ENCODE measurements around the gene TOB1. TPM values are rescaled to one million over a fixed set of nuclear protein-coding genes. Genes with fewer than 3 reads are reported as not detected.

Gene TOB1
- total RNA-seq, 2 experiments from 2014 or later, result 34.4 to 40.5 TPM

DNA sequence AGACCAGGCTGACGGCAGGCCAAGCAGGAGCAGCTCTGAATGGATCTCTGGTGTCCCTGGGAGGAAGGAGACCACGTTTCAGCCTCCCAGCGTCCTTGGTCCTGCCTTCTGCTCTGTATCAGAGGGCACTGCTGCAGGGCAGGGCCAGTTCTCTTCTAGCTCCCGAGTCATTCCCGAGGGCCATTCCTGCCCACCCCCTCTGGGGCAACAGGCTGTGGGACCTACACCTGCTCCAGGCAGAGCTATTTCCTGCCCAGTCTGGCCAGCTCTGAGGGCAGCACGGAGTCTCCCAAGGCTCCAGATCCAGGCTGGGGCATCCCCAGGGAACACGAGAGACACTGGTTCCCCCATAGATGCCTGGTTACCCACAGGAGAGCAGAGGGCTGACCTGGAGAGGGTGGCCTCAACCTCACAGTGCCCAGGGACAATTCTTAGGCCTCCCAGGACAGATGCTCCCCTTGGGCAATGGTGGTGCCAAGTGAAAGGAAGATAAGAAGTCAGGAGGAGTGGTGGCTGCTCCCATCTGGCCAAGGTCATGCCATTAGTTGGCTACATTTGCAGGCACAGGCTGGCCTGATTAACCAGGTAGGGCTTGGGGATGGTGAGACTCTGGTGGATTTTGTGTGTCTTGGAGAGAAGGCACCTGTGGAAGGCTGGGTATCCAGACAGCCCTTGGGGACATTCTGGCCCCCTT, 28.7 kb downstream of the TOB1 start:
- no peaks in the 10 kb centered on the region for H3K36me3 Mint-ChIP-seq (ENCODE audit: low read depth)
- H3K4me3 Mint-ChIP-seq, result no peak overlapping the region
- H3K9me3 Mint-ChIP-seq, result no peaks in the 10 kb centered on the region
- H3K4me1 Mint-ChIP-seq (ENCODE audit: low read depth), result no peaks in the 10 kb centered on the region
- ChIA-PET POLR2A (no interaction called here), CTCF (no interaction called here)
- H3K27me3 Mint-ChIP-seq, result peaks cover 4% of the 10 kb centered on the region
- intact Hi-C loops (cut with micrococcal nuclease), result no loop called here
- no peak for TF ChIP-seq CTCF (IDR thresholded peaks at IDR 0.05)
- H3K27ac Mint-ChIP-seq, result no peak overlapping the region
- DNase-seq (no peak), ATAC-seq (no peak)

- no peak for TF ChIP-seq CTCF (IDR thresholded peaks at IDR 0.05)
- H3K27me3 Mint-ChIP-seq, result peaks cover 4% of the 10 kb centered on the region
Observed at GRCh38 chr17:50836826-50837225, 29.3 kb downstream of the TOB1 start.

DNA sequence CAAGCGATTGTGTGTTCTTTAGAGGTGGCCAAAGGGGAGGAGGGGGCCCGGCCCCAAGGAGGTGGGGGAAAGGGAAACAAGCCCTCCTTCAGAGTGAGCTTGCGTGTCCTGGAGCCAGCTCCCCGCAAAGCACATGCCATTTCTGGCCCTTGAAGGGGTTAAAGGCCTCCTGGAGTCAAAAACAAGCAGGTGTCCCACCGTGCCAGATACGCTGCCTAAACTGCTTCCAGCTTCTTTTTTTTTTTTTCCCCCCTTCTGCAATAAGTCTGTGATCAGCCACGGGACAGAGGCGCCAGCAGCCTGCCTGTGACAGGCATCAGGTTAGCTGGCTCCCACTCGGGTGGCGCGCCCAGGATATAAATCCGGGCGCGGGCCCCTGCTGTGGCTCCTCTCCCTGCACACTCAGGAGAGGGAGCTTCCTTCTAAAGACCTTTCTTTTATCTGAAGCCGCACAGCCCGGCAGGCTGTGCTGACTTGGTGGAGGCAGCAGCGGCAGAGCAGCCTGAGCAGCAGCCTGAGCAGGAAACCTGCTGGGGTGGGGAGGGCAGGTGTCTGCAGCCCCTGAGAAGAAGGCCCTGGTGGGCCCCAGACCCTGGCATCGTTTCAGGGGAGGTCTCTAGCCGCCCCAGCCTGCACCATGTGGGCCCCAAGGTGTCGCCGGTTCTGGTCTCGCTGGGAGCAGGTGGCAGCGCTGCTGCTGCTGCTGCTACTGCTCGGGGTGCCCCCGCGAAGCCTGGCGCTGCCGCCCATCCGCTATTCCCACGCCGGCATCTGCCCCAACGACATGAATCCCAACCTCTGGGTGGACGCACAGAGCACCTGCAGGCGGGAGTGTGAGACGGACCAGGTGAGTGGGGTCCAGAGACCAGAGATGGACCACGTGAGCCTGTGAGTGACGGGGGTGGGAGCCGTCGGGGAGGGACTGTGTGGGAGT, 30.6 kb downstream of the TOB1 start, which contains the start of gene WFIKKN2:
Gene WFIKKN2 (plus strand): TSS at position 286 of the 934 bp plus-strand sequence. CDS start 352 bp downstream, at position 638.
- ATAC-seq (no peak), DNase-seq (no peak)
- H3K4me3 Mint-ChIP-seq, result no peak within 1 kb of the TSS

More at GRCh38 chr17:50836826-50837225, 29.3 kb downstream of the TOB1 start:
- Mint-ChIP-seq H3K9me3 (no peaks in the 10 kb centered on the region), H3K27ac (no peak overlapping the region), H3K36me3 (ENCODE audit: low read depth) (no peaks in the 10 kb centered on the region), H3K4me1 (ENCODE audit: low read depth) (no peaks in the 10 kb centered on the region), H3K4me3 (no peak overlapping the region)
- ChIA-PET POLR2A (no interaction called here), CTCF (no interaction called here)
- ATAC-seq (no peak), DNase-seq (no peak)
- intact Hi-C loops (cut with micrococcal nuclease), result no loop called here

DNA sequence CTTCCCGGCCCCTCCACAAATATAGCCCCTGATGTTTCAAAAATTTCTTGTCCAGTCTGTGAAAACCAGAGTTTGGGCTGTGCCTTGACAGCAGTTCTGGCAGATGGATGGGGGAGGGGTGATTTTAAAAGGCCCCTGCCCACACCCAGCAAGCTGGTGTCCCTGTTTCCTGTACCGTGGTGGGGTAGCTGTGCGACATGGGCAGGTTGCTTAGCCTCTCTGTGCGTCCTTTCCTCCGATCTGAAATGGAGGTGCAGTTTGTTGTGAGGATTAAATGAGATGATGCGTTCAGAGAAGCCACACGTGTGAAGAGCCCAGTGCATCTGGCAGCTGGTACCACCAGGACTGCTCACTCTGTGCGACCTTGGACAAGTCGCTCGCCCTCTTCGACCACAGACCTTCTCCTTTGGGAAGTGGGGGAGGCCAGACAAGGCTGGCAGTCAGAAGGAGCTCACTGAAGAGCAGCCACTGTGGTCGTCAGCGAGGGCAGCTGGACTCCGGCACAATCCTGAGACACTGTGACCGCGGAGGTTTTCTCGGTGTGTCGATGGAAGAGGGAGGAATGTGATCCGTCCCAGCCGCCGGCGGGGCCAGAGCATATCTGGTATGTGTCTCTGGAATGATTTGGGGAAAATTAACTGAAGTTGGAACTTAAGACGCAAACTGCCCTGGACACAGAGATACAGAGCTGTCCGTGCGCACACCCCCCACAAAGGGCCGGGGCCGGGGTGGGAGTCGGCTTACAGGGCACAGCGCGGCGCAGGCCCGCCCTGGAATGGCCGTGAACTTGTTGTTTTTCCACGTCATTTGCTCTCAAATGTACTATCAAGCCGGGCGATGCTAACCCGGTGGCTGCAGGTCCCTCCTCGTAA, 31.5 kb downstream of the TOB1 start:
- no peak for DNase-seq
- ATAC-seq, result no peak
- intact Hi-C loops (cut with micrococcal nuclease), result no loop called here
- no peak overlapping the region for H3K4me3 Mint-ChIP-seq
- no peaks in the 10 kb centered on the region for H3K4me1 Mint-ChIP-seq (ENCODE audit: low read depth)
- ChIA-PET CTCF (interaction anchor here (0.7 to 1.7 kb wide), 5 partner anchors 14 to 170 kb away, joined by 3 to 5 read pairs (median 3); no protein-coding TSS in a partner anchor), POLR2A (interaction anchor here (1.0 kb wide), 1 partner anchor 23 kb away, joined by 3 read pairs; no protein-coding TSS in a partner anchor)
- no peaks in the 10 kb centered on the region for H3K36me3 Mint-ChIP-seq (ENCODE audit: low read depth)
- H3K9me3 Mint-ChIP-seq, result no peaks in the 10 kb centered on the region
- H3K27ac Mint-ChIP-seq, result no peak overlapping the region
- TF ChIP-seq CTCF (IDR thresholded peaks at IDR 0.05), result no peak
- H3K27me3 Mint-ChIP-seq, result peaks cover 4% of the 10 kb centered on the region

More for the DNA sequence above, 30.6 kb downstream of the TOB1 start, which contains the start of gene WFIKKN2:
- no peak within 1 kb of the TSS for H3K27ac Mint-ChIP-seq
- no peaks in the 10 kb centered on the region for H3K36me3 Mint-ChIP-seq (ENCODE audit: low read depth)
- CTCF ChIA-PET, result interaction anchor here (0.7 to 0.9 kb wide), 2 partner anchors 13 to 17 kb away, joined by 3 read pairs; no protein-coding TSS in a partner anchor
- no peaks in the 10 kb centered on the region for H3K4me1 Mint-ChIP-seq (ENCODE audit: low read depth)
- no peak for TF ChIP-seq CTCF (IDR thresholded peaks at IDR 0.05)
- peaks cover 4% of the 10 kb centered on the region for H3K27me3 Mint-ChIP-seq
- H3K9me3 Mint-ChIP-seq, result no peaks in the 10 kb centered on the region
- intact Hi-C loops (cut with micrococcal nuclease), result no loop called here
- POLR2A ChIA-PET, result no interaction called here
